HG02642 (cell line): Measurements from ENCODE around the gene C19orf38.
"Not testable (repeated sequence)": the region's sequence is repeated elsewhere in the genome, so short reads cannot be mapped to it uniquely, and the experiment has no call there.

Experiments used
- ATAC-seq: cut with Tn5 transposase; IDR thresholded peaks from one replicate; pipeline ENCODE4 v1.9.1; 2021; ENCODE audit warnings: mild to moderate bottlenecking; ENCODE audit not compliant: unreplicated experiment, poor library complexity

C19orf38 gene

GRCh38 chr19:10839114-10840050 is 8.8 kb upstream of the C19orf38 start:
- ATAC-seq = no peak

GRCh38 chr19:10842788-10843187 is 5.4 kb upstream of the C19orf38 start:
- no peak for ATAC-seq

GRCh38 chr19:10846500-10847202 is 1.6 kb upstream of the C19orf38 start:
- no peak for ATAC-seq

- no peak for ATAC-seq
Observed at GRCh38 chr19:10850631-10851030, 2.4 kb downstream of the C19orf38 start.

GRCh38 chr19:10852098-10852800 is 4.0 kb downstream of the C19orf38 start:
- no peak for ATAC-seq

GRCh38 chr19:10852941-10853340 is 4.7 kb downstream of the C19orf38 start:
- no peak for ATAC-seq

GRCh38 chr19:10854350-10855089 is 6.3 kb downstream of the C19orf38 start:
- no peak for ATAC-seq

GRCh38 chr19:10855879-10856522 is 7.8 kb downstream of the C19orf38 start:
- no peak for ATAC-seq

GRCh38 chr19:10856899-10857298 is 8.7 kb downstream of the C19orf38 start:
- ATAC-seq = not testable (repeated sequence)

GRCh38 chr19:10858204-10858828 is 10.1 kb downstream of the C19orf38 start:
- no peak for ATAC-seq

- no peak for ATAC-seq
Observed at GRCh38 chr19:10861103-10861651, 13.0 kb downstream of the C19orf38 start.

GRCh38 chr19:10862561-10863106 is 14.4 kb downstream of the C19orf38 start:
- ATAC-seq = no peak

GRCh38 chr19:10863107-10863717 is 15.0 kb downstream of the C19orf38 start:
- ATAC-seq = no peak

GRCh38 chr19:10864538-10864899 is 16.3 kb downstream of the C19orf38 start:
- peak; percentile 54 for ATAC-seq

- ATAC-seq = no peak
Observed at GRCh38 chr19:10866495-10866894, 18.3 kb downstream of the C19orf38 start.

GRCh38 chr19:10868872-10869547 is 20.8 kb downstream of the C19orf38 start:
- no peak for ATAC-seq

- not testable (repeated sequence) for ATAC-seq
Observed at GRCh38 chr19:10869872-10870311, 21.7 kb downstream of the C19orf38 start.

- ATAC-seq = no peak
Observed at GRCh38 chr19:10870501-10870954, 22.3 kb downstream of the C19orf38 start.
